22Rv1 (cell line): Measurements from ENCODE around the gene WIZ.

Source experiments
- H3K27ac ChIP-seq: fragments of 450-650 bp; 2 replicates; pipeline ENCODE4 v1.5.1; 2017
- CTCF ChIP-seq: fragments of 450-650 bp; IDR thresholded peaks from 2 replicates; pipeline ENCODE4 v1.5.1; 2017; ENCODE audit warnings: mild to moderate bottlenecking
- ZFX ChIP-seq: fragments of 450-650 bp; IDR thresholded peaks from 2 replicates; pipeline ENCODE4 v1.6.1; 2017; ENCODE audit warnings: antibody characterized with exemption, borderline replicate concordance

The WIZ gene

DNA sequence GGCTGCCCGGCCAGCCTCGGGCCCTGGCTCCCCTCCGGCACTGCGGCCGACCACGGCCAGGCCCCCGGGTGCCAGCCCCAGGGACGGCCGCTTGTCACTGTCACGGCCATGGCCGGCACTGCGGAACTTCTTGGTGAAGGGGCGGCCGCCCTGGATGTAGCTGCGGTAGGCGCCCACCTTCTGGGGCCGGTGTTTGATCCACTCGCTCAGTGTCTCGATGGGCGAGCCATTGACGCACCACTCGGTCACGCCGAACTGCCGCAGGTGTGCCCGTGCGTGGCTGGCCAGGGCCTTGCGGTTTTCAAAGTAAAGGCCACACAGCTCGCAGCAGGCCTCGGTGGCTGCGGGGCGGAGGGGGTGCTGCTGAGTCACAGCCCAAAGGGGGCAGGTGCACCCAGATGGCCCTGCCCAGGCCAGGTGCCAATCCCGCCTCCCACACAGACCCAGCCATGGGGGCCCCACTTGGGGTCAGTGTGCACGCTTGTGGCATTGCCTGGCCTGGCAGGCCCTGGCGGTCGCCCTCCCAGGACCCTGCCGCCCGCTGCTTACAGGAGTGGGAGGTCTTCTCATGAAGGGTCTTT lies 25.0 kb downstream of the WIZ start:
- TF ChIP-seq CTCF: no peak
- TF ChIP-seq ZFX: no peak
- H3K27ac ChIP-seq: no peak overlapping the region

DNA sequence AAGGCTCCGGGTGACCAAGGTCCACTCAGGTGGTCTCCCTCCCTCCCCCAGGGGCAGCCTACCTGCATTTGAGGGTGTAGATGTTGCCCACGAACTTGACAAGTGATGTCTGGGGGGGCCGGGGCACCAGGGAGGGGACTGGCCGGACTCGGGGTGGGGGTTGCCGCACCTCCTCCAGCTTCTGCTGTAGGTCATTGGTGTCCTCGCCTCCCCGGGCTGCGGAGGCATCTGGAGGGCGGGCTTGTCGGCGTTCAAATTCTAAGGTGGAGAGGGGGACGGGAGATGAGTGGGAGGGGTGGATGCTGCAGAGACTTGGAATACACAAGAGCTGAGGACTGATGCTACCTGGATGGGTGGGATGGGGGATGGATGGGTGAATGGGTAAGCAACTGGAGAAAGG lies 25.6 kb downstream of the WIZ start:
- H3K27ac ChIP-seq: no peak overlapping the region
- no peak for TF ChIP-seq ZFX
- TF ChIP-seq CTCF: no peak

GRCh38 chr19:15423130-15423529 lies 26.6 kb downstream of the WIZ start:
- TF ChIP-seq CTCF: no peak
- no peak for TF ChIP-seq ZFX
- no peak overlapping the region for H3K27ac ChIP-seq

GRCh38 chr19:15422296-15423075 lies 27.3 kb downstream of the WIZ start:
- H3K27ac ChIP-seq: no peak overlapping the region
- no peak for TF ChIP-seq ZFX
- TF ChIP-seq CTCF: no peak

- TF ChIP-seq ZFX (no peak), CTCF (no peak)
- H3K27ac ChIP-seq: no peak overlapping the region
Observed at GRCh38 chr19:15421721-15422260, 28.0 kb downstream of the WIZ start.

- H3K27ac ChIP-seq: no peak overlapping the region
- no peak for TF ChIP-seq ZFX
- no peak for TF ChIP-seq CTCF
Observed at GRCh38 chr19:15421136-15421695, 28.5 kb downstream of the WIZ start.
